Glutamatergic neuron (in vitro differentiated cells): ENCODE measurements around the gene COMMD1. TPM values are rescaled to one million over a fixed set of nuclear protein-coding genes. Genes with fewer than 3 reads are reported as not detected.
"Not testable (repeated sequence)": the region's sequence is repeated elsewhere in the genome, so short reads cannot be mapped to it uniquely, and the experiment has no call there.

ENCODE experiments used
- DNase-seq: peaks from one replicate; pipeline ENCODE4 v3.0.0; 2022
- H3K27ac Mint-ChIP-seq: one replicate; pipeline ENCODE4 v1.8.0; 2020; ENCODE audit warnings: mild to moderate bottlenecking, mixed read lengths, inconsistent platforms; ENCODE audit not compliant: unreplicated experiment
- H3K27me3 Mint-ChIP-seq: one replicate; pipeline ENCODE4 v1.8.0; 2020; ENCODE audit warnings: mild to moderate bottlenecking, moderate library complexity, mixed read lengths, inconsistent platforms; ENCODE audit not compliant: unreplicated experiment
- H3K36me3 Mint-ChIP-seq: one replicate; pipeline ENCODE4 v1.8.0; 2020; ENCODE audit warnings: mild to moderate bottlenecking, mixed read lengths, inconsistent platforms; ENCODE audit not compliant: unreplicated experiment
- H3K4me1 Mint-ChIP-seq: one replicate; pipeline ENCODE4 v1.8.0; 2020; ENCODE audit warnings: mild to moderate bottlenecking, low read depth, mixed read lengths, inconsistent platforms; ENCODE audit not compliant: unreplicated experiment
- H3K4me3 Mint-ChIP-seq: one replicate; pipeline ENCODE4 v1.8.0; 2020; ENCODE audit warnings: mild to moderate bottlenecking, mixed read lengths, inconsistent platforms; ENCODE audit not compliant: unreplicated experiment
- H3K9me3 Mint-ChIP-seq: one replicate; pipeline ENCODE4 v1.8.0; 2020; ENCODE audit warnings: mild to moderate bottlenecking, moderate library complexity, mixed read lengths, inconsistent platforms; ENCODE audit not compliant: unreplicated experiment
- CTCF ChIP-seq: fragments of 200-600 bp; sonication (generic); IDR thresholded peaks from one replicate; pipeline ENCODE4 v1.5.0; 2021; ENCODE audit not compliant: partially characterized antibody, unreplicated experiment
- total RNA-seq: library from RNA; stranded (reverse); fragmentation: NEBNext Ultra II Directional; extraction: Animal tissue kit (Norgen Biotek cat#: 25700); gene quantifications from one replicate; pipeline ENCODE4 v1.2.1, GENCODE V29; 2021; ENCODE audit not compliant: unreplicated experiment

The COMMD1 gene
- total RNA-seq, 1 donor from 2014 or later: 48.2 TPM

DNA sequence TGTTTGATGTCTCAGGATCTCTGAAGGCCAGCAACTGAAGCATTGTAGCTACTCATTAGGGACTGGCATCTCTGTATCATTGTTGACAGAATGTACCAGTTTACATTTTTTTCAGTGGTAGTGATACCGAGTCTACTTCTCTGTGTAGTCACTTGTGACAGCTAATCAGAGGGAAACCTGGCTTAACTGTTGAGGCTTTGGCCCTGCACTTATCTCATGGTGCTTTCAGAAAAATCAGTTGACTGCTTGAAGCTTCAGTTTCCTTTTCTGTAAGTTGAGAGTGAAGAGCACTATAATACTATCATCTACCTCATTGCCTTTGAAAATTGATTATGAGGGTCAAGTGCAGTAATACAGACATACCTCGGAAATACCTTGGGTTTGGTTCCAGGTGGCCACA, 90.0 kb downstream of the COMMD1 start:
- Mint-ChIP-seq H3K27ac (no peak overlapping the region), H3K27me3 (no peaks in the 10 kb centered on the region), H3K9me3 (no peaks in the 10 kb centered on the region), H3K36me3 (no peaks in the 10 kb centered on the region), H3K4me3 (no peak overlapping the region), H3K4me1 (no peaks in the 10 kb centered on the region)
- TF ChIP-seq CTCF: no peak
- no peak for DNase-seq

GRCh38 chr2:61998426-61998825, 93.0 kb downstream of the COMMD1 start:
- H3K4me1 Mint-ChIP-seq: no peaks in the 10 kb centered on the region
- no peak for DNase-seq
- no peaks in the 10 kb centered on the region for H3K36me3 Mint-ChIP-seq
- no peak overlapping the region for H3K4me3 Mint-ChIP-seq
- H3K27me3 Mint-ChIP-seq: no peaks in the 10 kb centered on the region
- TF ChIP-seq CTCF: no peak
- no peak overlapping the region for H3K27ac Mint-ChIP-seq
- no peaks in the 10 kb centered on the region for H3K9me3 Mint-ChIP-seq

DNA sequence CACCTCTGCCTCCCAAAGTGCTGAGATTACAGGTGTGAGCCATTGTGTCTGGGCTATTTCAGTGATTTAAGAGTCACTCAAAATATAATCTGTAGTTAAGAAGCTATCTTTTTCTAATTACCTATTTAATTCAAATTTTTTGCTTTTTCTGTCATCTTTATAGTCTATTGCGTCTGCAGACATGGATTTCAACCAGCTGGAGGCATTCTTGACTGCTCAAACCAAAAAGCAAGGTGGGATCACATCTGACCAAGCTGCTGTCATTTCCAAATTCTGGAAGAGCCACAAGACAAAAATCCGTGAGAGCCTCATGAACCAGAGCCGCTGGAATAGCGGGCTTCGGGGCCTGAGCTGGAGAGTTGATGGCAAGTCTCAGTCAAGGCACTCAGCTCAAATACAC, 95.1 kb downstream of the COMMD1 start:
- H3K27ac Mint-ChIP-seq: no peak overlapping the region
- DNase-seq: no peak

GRCh38 chr2:62001431-62001830, 96.0 kb downstream of the COMMD1 start:
- Mint-ChIP-seq H3K4me3 (no peak overlapping the region), H3K27me3 (no peaks in the 10 kb centered on the region)
- no peak for TF ChIP-seq CTCF

More for the DNA sequence above, 95.1 kb downstream of the COMMD1 start:
- TF ChIP-seq CTCF: no peak
- Mint-ChIP-seq H3K36me3 (no peaks in the 10 kb centered on the region), H3K4me1 (no peaks in the 10 kb centered on the region), H3K9me3 (no peaks in the 10 kb centered on the region), H3K4me3 (no peak overlapping the region), H3K27me3 (no peaks in the 10 kb centered on the region)

DNA sequence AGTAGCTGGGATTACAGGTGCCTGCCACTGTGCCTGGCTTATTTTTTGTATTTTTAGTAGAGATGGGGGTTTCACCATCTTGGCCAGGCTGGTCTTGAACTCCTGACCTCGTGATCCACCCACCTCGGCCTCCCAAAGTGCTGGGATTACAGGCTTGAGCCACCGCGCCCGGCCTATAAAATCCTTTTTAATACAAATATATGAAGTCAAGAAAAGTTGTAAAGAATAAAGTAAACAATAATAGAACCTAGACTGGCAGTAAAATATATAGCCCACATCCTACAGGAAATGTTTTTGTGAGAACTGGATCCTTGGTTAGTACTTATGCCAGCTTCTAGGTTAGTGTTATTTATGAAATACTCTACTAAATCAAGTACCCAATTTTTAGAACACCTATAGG, 99.0 kb downstream of the COMMD1 start:
- not testable (repeated sequence) for H3K4me1 Mint-ChIP-seq, H3K9me3 Mint-ChIP-seq, H3K27me3 Mint-ChIP-seq, H3K36me3 Mint-ChIP-seq, H3K4me3 Mint-ChIP-seq, H3K27ac Mint-ChIP-seq, DNase-seq

More at GRCh38 chr2:62001431-62001830, 96.0 kb downstream of the COMMD1 start:
- no peak for DNase-seq
- Mint-ChIP-seq H3K36me3 (no peaks in the 10 kb centered on the region), H3K27ac (no peak overlapping the region), H3K9me3 (no peaks in the 10 kb centered on the region), H3K4me1 (no peaks in the 10 kb centered on the region)

- no peaks in the 10 kb centered on the region for H3K9me3 Mint-ChIP-seq
- peaks cover under 1% of the 10 kb centered on the region for H3K4me1 Mint-ChIP-seq
- no peak overlapping the region for H3K27ac Mint-ChIP-seq
- no peak for DNase-seq
- H3K36me3 Mint-ChIP-seq: no peaks in the 10 kb centered on the region
- no peak for TF ChIP-seq CTCF
- no peak overlapping the region for H3K4me3 Mint-ChIP-seq
- H3K27me3 Mint-ChIP-seq: no peaks in the 10 kb centered on the region
Measured at GRCh38 chr2:62007555-62007954, 102.1 kb downstream of the COMMD1 start.
